Measurements from ENCODE around the gene FRK.

Gene FRK

GRCh38 chr6:115986026-115986425 is 74.7 kb downstream of the FRK start:
- FAIRE-seq (no peak), DNase-seq (ENCODE audit: insufficient read length, low spot score) (no peak)
- no peak for TF ChIP-seq CTCF (IDR thresholded peaks at IDR 0.05; ENCODE audit: insufficient read depth, missing control alignments)

GRCh38 chr6:115984809-115985208 is 75.9 kb downstream of the FRK start:
- DNase-seq (ENCODE audit: insufficient read length, low spot score) = no peak
- FAIRE-seq = no peak

GRCh38 chr6:115983998-115984397 is 76.7 kb downstream of the FRK start:
- TF ChIP-seq CTCF (IDR thresholded peaks at IDR 0.05; ENCODE audit: insufficient read depth, missing control alignments) = no peak
- no peak for FAIRE-seq
- DNase-seq (ENCODE audit: insufficient read length, low spot score) = no peak

More at GRCh38 chr6:115984809-115985208, 75.9 kb downstream of the FRK start:
- no peak for TF ChIP-seq CTCF (IDR thresholded peaks at IDR 0.05; ENCODE audit: insufficient read depth, missing control alignments)

DNA sequence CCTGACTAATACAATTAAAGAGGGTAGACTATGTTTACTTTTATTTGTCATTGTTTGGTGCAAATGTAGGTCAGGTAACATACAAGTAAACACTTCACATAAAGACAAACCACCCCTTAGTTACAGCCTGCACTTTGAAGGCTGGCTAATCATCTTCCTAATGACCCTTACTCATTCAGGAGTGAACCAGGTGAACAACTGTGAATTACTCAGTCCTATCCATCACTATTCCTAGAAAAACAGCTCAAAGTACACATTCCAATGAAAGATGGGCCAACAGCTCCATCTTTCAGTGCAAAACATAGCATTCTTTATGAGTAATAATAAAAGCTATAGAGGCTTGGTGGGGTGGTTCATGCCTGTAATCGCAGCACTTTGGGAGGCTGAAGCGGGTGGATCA is 78.2 kb downstream of the FRK start:
- DNase-seq (ENCODE audit: insufficient read length, low spot score) (no peak), FAIRE-seq (no peak)
- TF ChIP-seq CTCF (IDR thresholded peaks at IDR 0.05; ENCODE audit: insufficient read depth, missing control alignments) = no peak

DNA sequence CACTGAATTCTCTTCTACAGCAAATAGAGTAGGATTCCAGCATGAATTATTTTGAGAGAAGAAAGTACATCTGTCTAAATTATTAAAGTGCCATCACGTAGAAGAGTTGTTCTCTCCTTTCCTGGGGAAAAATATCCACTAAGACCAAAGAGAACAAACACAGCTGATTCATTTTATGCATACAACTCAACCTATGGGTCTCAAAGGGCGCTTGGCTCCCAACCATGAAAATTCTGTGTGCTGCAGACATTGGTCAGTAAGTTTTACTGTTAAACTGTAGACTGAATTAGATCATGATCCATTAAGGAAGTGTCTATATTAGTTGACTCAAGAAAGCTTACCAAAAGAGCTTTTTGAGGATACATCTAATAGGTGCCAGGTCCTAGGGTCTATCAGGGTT is 83.5 kb downstream of the FRK start:
- DNase-seq (ENCODE audit: insufficient read length, low spot score) (no peak), FAIRE-seq (no peak)
- TF ChIP-seq CTCF (IDR thresholded peaks at IDR 0.05; ENCODE audit: insufficient read depth, missing control alignments) = no peak

GRCh38 chr6:115976321-115976870 is 84.3 kb downstream of the FRK start:
- no peak for DNase-seq (ENCODE audit: insufficient read length, low spot score)
- peak; percentile 53 for FAIRE-seq
- TF ChIP-seq CTCF (IDR thresholded peaks at IDR 0.05; ENCODE audit: insufficient read depth, missing control alignments) = no peak

DNA sequence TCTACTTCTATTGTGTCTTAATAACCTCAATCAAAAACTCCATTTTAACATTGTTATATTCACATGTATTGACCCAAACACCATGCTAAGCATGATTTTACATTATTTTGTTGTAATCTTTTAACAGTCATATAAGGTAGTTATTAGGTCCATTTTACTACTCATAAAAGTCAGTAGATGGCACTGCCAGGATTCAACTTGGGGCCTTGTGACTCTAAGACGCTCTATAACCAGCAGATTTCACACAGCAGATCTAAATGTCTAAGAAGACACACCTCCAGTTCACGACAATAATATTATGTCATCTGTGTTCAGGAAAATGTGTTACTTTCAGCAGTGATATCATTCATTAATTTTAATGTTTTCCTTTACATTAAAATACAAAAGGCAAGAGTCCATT is 88.0 kb downstream of the FRK start:
- no peak for FAIRE-seq
- TF ChIP-seq CTCF (IDR thresholded peaks at IDR 0.05; ENCODE audit: insufficient read depth, missing control alignments) = no peak
- DNase-seq (ENCODE audit: insufficient read length, low spot score) = no peak
